ENCODE results near the gene SHISA6. TPM values are rescaled to one million over a fixed set of nuclear protein-coding genes. Genes with fewer than 3 reads are reported as not detected.

SHISA6 gene
- total RNA-seq, 4 donors from 2014 or later = 0.13 to 8.8 (median 0.32) TPM

DNA sequence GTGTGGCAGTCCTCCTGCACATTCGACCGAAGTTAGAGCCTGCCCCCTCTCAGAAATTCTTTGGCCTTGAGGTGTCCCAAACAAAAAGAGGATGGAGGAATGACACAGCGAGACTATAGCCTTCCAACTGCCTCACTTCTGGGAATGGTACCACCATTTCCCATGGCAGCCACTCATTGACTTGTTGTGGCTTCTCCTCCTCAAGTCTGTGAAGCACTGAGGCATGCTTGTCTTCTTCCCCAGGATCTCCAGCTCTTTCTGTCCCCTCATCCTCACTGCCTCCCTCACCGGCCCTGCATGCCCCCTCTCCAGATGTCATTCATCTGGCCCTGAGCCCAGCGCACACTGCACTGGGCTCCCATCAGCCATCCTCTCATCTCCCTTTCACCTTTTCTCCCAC lies 313.5 kb downstream of the SHISA6 start:
- ATAC-seq (ENCODE audit: low FRiP score) (no peak), DNase-seq (ENCODE audit: low spot score) (no peak)
- no peak for TF ChIP-seq CTCF (IDR thresholded peaks at IDR 0.05)

DNA sequence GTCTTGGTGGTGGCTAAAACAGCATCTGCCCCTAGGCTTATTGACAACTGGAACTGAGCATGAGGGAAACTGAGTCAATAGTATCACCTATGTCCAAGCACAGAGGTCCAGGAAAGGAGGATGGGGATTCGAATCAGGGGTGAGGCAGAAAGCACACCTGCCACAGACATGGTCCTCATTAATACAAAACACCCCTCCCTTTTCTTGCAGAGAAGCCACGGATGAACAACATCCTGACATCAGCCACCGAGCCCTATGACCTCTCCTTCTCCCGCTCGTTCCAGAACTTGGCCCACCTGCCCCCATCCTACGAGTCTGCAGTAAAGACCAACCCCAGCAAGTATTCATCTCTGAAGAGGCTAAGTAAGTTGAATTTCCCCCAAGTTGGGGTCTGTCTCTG lies 314.5 kb downstream of the SHISA6 start:
- no peak for TF ChIP-seq CTCF (IDR thresholded peaks at IDR 0.05)
- ATAC-seq (ENCODE audit: low FRiP score) = no peak
- no peak for DNase-seq (ENCODE audit: low spot score)

DNA sequence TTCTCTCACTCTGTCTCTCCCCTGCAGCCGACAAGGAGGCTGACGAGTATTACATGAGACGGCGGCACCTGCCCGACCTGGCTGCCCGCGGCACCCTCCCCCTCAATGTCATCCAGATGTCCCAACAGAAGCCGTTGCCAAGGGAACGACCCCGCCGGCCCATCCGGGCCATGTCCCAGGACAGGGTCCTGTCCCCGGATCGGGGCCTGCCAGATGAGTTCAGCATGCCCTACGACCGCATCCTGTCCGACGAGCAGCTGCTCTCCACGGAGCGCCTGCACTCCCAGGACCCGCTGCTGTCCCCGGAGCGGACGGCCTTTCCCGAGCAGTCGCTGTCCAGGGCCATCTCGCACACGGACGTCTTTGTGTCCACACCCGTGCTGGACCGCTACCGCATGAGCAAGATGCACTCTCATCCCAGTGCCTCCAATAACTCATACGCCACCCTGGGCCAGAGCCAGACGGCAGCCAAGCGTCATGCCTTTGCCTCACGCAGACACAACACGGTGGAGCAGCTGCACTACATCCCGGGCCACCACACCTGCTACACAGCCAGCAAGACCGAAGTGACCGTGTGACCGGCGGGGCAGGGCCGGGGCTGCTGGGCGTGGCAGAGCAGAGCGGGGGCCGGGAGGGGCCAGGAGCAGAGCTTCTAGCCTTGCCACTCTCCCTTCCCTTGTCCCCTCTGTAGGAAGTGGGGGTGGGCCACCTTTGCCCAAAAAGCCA lies 316.9 kb downstream of the SHISA6 start:
- no peak for TF ChIP-seq CTCF (IDR thresholded peaks at IDR 0.05)
- ATAC-seq (ENCODE audit: low FRiP score) = no peak
- DNase-seq (ENCODE audit: low spot score) = no peak

GRCh38 chr17:11558681-11559234 lies 317.7 kb downstream of the SHISA6 start:
- ATAC-seq (ENCODE audit: low FRiP score) = no peak
- no peak for DNase-seq (ENCODE audit: low spot score)
- TF ChIP-seq CTCF (IDR thresholded peaks at IDR 0.05) = no peak

- TF ChIP-seq CTCF (IDR thresholded peaks at IDR 0.05) = no peak
These were observed 318.6 kb downstream of the SHISA6 start for GRCh38 chr17:11559601-11560000.

GRCh38 chr17:11561281-11561680 lies 320.3 kb downstream of the SHISA6 start:
- TF ChIP-seq CTCF (IDR thresholded peaks at IDR 0.05) = no peak
- ATAC-seq (ENCODE audit: low FRiP score) = no peak
- DNase-seq (ENCODE audit: low spot score) = no peak

More at GRCh38 chr17:11559601-11560000, 318.6 kb downstream of the SHISA6 start:
- DNase-seq (ENCODE audit: low spot score) (no peak), ATAC-seq (ENCODE audit: low FRiP score) (no peak)

DNA sequence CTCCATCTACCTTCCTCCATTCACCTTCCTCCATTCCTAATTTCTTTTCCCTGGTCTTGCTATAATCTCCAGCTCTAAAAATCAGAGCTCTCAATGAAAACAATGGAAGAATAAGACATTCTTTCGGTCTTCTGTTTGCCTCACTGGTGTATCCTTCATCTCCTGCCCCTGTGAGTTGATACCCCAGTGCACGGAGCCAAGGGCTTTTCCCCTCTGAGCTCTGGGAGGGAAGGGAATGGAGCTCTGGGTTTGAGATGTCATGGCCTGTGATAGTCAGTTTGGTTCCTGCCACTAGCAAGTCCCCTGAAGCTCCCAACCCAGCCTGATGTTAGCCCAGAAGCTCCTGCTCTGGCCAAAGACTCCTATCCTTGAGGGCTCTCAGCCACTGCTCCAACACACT lies 320.7 kb downstream of the SHISA6 start:
- TF ChIP-seq CTCF (IDR thresholded peaks at IDR 0.05) = no peak
- DNase-seq (ENCODE audit: low spot score) (no peak), ATAC-seq (ENCODE audit: low FRiP score) (no peak)
